Osteoblast (primary cell): ENCODE measurements around the gene AP4M1. TPM values are rescaled to one million over a fixed set of nuclear protein-coding genes. Genes with fewer than 3 reads are reported as not detected.
A peak's percentile ranks its signal among the peaks of the same experiment; 100 is the strongest.

Experiments
- DNase-seq: peaks from one replicate; pipeline ENCODE4 v3.0.0; 2011; ENCODE audit warnings: low spot score, mixed read lengths; ENCODE audit not compliant: insufficient read length; ENCODE audit errors: missing footprints
- H2AFZ ChIP-seq: 2 replicates; pipeline ENCODE4 v1.6.0; 2011; ENCODE audit warnings: mild to moderate bottlenecking, low read length
- H3K27ac ChIP-seq: 2 replicates; pipeline ENCODE4 v1.5.1; 2011; ENCODE audit warnings: mild to moderate bottlenecking, low read depth, low read length, moderate library complexity
- H3K27me3 ChIP-seq: 2 replicates; pipeline ENCODE4 v1.6.0; 2012; ENCODE audit warnings: mild to moderate bottlenecking, control low read depth, inconsistent platforms, low read length, moderate library complexity; ENCODE audit not compliant: insufficient read depth
- H3K36me3 ChIP-seq: 2 replicates; pipeline ENCODE4 v1.5.1; 2011; ENCODE audit warnings: mild to moderate bottlenecking, low read length, control low read depth, moderate library complexity; ENCODE audit not compliant: insufficient read depth
- H3K4me1 ChIP-seq: 2 replicates; pipeline ENCODE4 v1.5.1; 2011; ENCODE audit warnings: mild to moderate bottlenecking, low read length, control low read depth, moderate library complexity; ENCODE audit not compliant: insufficient read depth
- H3K4me2 ChIP-seq: 2 replicates; pipeline ENCODE4 v1.6.0; 2011; ENCODE audit warnings: mild to moderate bottlenecking, low read length; ENCODE audit not compliant: insufficient read depth
- H3K4me3 ChIP-seq: fragments of 200-600 bp; sonication (generic); 3 replicates; pipeline ENCODE4 v1.5.1; 2012; ENCODE audit warnings: mild to moderate bottlenecking, low read length, inconsistent platforms; ENCODE audit not compliant: insufficient read depth
- H3K79me2 ChIP-seq: 2 replicates; pipeline ENCODE4 v1.6.0; 2012; ENCODE audit warnings: mild to moderate bottlenecking, low read length, control low read depth, inconsistent platforms; ENCODE audit not compliant: insufficient read depth
- H3K9me3 ChIP-seq: 2 replicates; pipeline ENCODE4 v1.5.1; 2011; ENCODE audit warnings: low read depth, low read length, control low read depth
- H4K20me1 ChIP-seq: 2 replicates; pipeline ENCODE4 v1.6.0; 2012; ENCODE audit warnings: mild to moderate bottlenecking, low read length, control low read depth; ENCODE audit not compliant: insufficient read depth
- CTCF ChIP-seq: IDR thresholded peaks from 2 replicates; pipeline ENCODE4 v1.5.1; 2011; ENCODE audit warnings: mild to moderate bottlenecking, low read depth, low read length, moderate library complexity; ENCODE audit errors: extremely low read depth
- total RNA-seq: library from RNA; depleted of rRNA; stranded (reverse); fragments of >200 nt; gene quantifications from 2 replicates; pipeline ENCODE4 v1.2.3, GENCODE V29; 2012

AP4M1 gene
- total RNA-seq, 1 donor: 19.5 TPM

- peaks cover 45% of the 10 kb centered on the region for H3K36me3 ChIP-seq
- peaks cover 37% of the 10 kb centered on the region for H3K79me2 ChIP-seq
- no peak for DNase-seq
- peak overlapping the region; percentile 93 for H2AFZ ChIP-seq
- peak overlapping the region; percentile 86 for H3K4me2 ChIP-seq
- H3K4me1 ChIP-seq: peaks cover 31% of the 10 kb centered on the region
- peak overlapping the region; percentile 84 for H3K27ac ChIP-seq
- H3K27me3 ChIP-seq: no peaks in the 10 kb centered on the region
- TF ChIP-seq CTCF: no peak
- H4K20me1 ChIP-seq: peaks cover 7% of the 10 kb centered on the region
- no peaks in the 10 kb centered on the region for H3K9me3 ChIP-seq
- peak overlapping the region; percentile 92 for H3K4me3 ChIP-seq
These were observed 11.8 kb upstream of the AP4M1 start for GRCh38 chr7:100089458-100090196.

GRCh38 chr7:100090527-100091410 is 10.7 kb upstream of the AP4M1 start:
- H3K9me3 ChIP-seq: no peaks in the 10 kb centered on the region
- H3K36me3 ChIP-seq: peaks cover 56% of the 10 kb centered on the region
- H4K20me1 ChIP-seq: peaks cover 7% of the 10 kb centered on the region
- H3K4me1 ChIP-seq: peaks cover 31% of the 10 kb centered on the region
- peak overlapping the region; percentile 84 for H3K27ac ChIP-seq
- no peak overlapping the region for H2AFZ ChIP-seq
- no peak for DNase-seq
- H3K4me2 ChIP-seq: peak overlapping the region; percentile 1
- no peak for TF ChIP-seq CTCF
- peaks cover 41% of the 10 kb centered on the region for H3K79me2 ChIP-seq
- no peak overlapping the region for H3K4me3 ChIP-seq
- no peaks in the 10 kb centered on the region for H3K27me3 ChIP-seq

GRCh38 chr7:100091411-100092181 is 9.8 kb upstream of the AP4M1 start:
- H3K27ac ChIP-seq: peak overlapping the region; percentile 84
- peaks cover 41% of the 10 kb centered on the region for H3K79me2 ChIP-seq
- H4K20me1 ChIP-seq: peaks cover 7% of the 10 kb centered on the region
- no peak overlapping the region for H3K4me3 ChIP-seq
- DNase-seq: no peak
- no peak overlapping the region for H3K4me2 ChIP-seq
- no peaks in the 10 kb centered on the region for H3K27me3 ChIP-seq
- no peak overlapping the region for H2AFZ ChIP-seq
- peak; percentile 9 for TF ChIP-seq CTCF
- peaks cover 64% of the 10 kb centered on the region for H3K36me3 ChIP-seq
- peaks cover 30% of the 10 kb centered on the region for H3K4me1 ChIP-seq
- no peaks in the 10 kb centered on the region for H3K9me3 ChIP-seq
